HG03095 (cell line): ENCODE data around the gene ELOA.
A peak's percentile ranks its signal among the peaks of the same experiment; 100 is the strongest.

Experiments
- ATAC-seq: cut with Tn5 transposase; IDR thresholded peaks from one replicate; pipeline ENCODE4 v1.9.1; 2021; ENCODE audit warnings: moderate library complexity; ENCODE audit not compliant: unreplicated experiment

The ELOA gene, protein sequence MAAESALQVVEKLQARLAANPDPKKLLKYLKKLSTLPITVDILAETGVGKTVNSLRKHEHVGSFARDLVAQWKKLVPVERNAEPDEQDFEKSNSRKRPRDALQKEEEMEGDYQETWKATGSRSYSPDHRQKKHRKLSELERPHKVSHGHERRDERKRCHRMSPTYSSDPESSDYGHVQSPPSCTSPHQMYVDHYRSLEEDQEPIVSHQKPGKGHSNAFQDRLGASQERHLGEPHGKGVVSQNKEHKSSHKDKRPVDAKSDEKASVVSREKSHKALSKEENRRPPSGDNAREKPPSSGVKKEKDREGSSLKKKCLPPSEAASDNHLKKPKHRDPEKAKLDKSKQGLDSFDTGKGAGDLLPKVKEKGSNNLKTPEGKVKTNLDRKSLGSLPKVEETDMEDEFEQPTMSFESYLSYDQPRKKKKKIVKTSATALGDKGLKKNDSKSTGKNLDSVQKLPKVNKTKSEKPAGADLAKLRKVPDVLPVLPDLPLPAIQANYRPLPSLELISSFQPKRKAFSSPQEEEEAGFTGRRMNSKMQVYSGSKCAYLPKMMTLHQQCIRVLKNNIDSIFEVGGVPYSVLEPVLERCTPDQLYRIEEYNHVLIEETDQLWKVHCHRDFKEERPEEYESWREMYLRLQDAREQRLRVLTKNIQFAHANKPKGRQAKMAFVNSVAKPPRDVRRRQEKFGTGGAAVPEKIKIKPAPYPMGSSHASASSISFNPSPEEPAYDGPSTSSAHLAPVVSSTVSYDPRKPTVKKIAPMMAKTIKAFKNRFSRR

DNA sequence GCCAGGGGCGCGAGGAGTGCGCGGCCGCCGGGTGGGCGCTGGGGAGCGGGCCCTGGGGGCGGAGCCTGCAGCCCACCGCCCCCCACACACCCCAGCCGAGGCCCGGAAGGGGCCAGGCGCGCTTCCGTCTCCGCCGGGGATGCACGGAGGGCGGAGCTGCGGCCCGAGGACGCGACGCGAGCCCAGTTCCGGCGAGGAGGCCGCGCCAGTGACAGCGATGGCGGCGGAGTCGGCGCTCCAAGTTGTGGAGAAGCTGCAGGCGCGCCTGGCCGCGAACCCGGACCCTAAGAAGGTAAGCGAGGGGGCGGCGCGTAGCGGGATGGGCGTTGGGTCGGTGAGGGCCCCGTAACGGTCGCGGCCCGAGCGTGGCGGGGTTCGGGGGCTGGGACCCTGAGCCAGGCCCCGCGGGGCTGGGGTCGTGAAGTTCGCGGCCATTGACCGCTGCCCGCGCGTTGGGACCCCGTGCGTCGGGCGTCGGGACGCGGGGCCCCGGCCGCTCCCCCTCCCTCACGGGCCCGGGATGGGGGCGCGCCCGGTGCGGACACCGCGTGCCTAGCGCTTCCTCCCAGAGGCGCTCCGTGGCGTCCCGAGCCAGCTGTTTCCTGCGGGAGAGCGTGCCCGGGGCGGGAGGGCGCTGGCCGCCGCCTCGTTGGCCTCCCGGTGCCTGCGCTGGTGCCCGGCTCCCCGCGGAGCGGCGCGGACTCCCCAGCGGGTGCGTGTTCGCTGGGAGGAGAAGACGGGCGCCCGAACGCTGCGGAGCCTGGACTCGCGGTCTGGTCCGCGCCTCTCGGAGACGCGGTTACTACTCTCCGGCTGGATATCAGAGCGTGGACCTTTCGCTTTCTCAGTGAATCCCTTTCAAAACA lies at the start of gene ELOA:
TSS of gene ELOA (plus strand) at position 185 of the 866 bp plus-strand sequence. CDS start at position 218, 33 bp downstream.
- peak; percentile 81 for ATAC-seq

DNA sequence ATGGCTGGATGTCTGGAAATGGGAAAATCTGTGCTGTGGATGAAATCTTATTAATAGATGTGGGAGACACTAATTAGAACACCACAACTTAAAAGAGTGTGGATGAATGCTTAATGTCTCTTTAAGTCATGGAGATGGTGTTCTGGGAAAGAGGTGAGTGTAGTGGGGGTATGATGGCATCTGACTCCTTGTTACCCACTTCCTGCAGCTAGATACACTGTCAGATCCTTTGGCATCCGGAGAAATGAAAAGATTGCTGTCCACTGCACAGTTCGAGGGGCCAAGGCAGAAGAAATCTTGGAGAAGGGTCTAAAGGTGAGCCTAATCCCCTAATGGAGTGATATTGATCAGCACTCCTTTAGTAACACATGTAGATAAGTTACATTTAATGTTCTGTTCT lies 49.7 kb upstream of the ELOA start:
- no peak for ATAC-seq

DNA sequence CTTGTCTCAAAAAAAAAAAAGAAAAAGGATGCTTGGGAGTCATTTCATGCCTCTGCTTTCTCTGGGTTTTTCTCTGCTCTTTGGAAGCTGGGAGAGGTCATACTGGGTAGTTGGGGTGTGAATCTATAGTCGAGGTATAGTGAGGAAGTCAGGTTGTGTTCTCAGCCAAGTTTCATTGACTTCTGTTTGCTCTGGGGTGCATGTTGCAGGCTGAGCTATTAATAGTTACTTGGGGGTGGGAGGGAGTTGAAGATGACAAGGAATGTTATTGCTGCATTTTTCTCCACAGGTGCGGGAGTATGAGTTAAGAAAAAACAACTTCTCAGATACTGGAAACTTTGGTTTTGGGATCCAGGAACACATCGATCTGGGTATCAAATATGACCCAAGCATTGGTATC lies 48.9 kb upstream of the ELOA start:
- ATAC-seq, result no peak

DNA sequence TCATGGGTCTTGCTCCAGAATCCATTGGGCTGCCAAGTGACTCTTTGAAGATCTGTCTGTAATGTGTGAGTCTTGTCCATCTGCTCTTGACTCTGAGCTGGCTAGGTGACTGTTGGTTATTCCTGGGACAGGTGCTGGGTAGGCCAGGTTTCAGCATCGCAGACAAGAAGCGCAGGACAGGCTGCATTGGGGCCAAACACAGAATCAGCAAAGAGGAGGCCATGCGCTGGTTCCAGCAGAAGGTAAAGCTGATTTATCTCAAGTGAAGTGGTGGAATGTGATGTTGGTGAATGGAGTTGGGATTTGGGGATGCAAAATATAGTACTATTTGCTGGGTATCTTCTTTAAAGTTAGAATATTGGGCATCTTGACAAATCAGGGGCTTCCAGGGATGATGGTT lies 47.6 kb upstream of the ELOA start:
- no peak for ATAC-seq

DNA sequence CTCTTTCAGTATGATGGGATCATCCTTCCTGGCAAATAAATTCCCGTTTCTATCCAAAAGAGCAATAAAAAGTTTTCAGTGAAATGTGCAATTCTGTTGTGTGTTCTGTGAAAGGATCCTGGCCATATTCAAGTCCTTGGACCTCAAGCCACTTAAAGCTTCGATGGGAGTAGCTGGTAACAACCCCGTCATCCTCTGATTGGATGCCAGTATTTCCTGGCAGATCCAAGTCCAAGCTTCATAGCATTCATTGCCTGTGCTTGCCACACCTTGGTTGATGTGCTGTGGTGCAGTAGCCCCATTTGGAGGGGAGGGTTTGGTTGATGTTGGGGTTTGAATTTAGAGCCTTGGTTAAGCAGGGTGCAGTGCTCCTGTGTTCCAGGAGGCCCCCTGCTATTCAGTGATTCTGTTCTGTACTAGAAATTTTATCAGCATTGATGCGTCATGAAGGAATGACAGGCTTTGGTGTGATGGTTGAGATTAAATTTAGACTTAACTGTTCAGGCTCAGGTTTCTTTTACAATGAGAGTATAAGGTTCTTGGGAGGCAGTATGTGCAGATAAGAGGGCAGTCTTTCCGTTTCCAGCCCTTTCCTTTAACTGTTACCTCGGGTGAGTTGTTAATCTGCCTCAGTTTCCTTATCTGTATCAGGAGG lies 46.8 kb upstream of the ELOA start:
- no peak for ATAC-seq

DNA sequence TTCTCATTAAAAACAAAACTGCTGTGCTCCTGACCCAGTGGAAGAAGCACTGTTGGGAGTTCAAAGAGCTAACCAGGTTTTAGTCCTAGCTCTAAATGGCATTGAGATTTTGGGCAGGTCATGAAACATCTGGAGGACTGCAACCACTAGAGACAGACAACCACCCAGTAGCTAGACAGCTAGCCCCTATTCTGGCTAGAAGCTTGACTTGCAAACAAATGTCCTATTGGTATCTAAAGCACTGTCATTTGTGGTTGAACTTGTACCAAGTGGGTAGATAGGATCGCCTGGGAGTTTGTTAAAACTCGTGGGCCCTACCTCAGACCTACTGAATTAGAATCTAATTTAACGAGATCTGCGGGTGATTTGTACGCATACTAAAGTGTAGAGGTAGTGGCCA lies 44.8 kb upstream of the ELOA start:
- ATAC-seq, result no peak

DNA sequence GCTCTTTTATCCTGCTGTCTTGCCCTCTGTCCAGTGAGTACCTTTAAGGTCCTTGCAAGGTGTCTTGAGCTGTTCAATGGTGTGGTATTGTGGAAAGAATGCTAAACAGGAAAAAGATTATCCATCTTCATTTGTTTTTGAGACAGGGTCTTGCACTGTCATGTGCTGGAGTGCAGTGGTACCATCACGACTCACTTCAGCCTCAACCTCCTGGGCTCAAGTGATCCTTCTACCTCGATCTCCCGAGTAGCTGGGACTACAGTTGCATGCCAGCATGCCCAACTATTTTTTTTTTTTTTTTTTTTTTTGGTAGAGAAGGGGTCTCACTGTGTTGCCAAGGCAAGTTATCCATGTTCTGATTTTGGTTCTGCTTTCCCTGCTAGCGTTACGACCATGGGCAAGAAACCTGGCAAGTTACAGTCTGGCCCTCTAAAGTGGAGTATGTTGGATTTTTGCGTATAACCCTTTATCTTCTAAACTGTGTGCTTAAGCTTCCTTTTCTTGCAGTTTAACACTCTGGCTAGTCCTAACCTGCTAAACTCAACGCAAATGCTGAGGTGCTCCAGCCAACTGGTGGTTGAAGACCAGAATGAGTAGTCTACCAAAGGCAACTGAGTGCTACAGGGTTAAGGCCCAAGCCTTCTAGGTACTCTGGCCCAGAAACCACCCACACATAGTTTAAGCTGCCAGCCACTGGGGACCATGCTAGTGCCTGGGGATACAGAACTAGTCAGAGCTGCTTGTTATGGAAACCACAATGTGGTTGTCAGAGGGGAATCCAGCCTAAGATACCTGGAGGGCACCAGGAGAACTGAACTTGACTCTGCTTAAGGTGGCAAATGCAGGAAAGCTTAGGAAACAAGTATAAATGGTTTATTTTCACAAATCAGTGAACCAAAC lies 43.7 kb upstream of the ELOA start:
- ATAC-seq, result no peak

DNA sequence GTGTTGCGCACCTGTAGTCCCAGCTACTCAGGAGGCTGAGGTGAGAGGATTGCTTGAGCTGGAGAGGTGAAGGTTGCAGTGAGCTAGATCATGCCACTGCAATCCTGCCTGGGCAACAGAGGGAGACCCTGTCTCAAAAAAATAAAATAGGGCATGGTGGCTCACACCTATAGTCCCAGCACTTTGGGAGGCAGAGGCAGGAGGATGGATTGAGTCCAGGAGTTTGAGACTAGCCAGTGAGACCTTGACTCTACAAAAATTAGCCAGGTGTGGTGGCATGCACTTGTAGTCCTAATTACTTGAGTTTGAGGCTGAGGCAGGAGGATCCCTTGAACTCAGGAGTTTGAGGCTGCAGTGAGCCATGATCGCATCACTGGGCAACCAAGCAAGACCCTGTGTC lies 42.0 kb upstream of the ELOA start:
- no peak for ATAC-seq

DNA sequence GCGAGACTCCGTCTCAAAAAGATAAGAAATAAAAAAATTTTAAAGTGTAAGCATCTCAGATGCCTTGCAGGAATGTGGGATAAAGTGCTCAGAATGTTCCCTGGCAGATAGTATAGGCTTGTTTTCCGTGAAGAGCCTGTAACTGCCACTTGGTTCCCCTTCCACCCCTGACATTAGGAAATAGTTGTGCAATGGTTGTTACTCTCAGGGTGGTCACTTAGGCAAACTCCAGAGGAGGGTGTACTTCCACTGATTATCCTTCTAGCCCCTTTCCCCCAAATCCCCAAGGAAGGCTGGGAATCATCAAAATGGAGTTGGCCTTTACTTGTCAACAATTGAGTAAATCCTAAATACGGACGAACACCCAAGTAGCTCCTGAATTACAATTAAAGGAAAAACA lies 41.3 kb upstream of the ELOA start:
- no peak for ATAC-seq

DNA sequence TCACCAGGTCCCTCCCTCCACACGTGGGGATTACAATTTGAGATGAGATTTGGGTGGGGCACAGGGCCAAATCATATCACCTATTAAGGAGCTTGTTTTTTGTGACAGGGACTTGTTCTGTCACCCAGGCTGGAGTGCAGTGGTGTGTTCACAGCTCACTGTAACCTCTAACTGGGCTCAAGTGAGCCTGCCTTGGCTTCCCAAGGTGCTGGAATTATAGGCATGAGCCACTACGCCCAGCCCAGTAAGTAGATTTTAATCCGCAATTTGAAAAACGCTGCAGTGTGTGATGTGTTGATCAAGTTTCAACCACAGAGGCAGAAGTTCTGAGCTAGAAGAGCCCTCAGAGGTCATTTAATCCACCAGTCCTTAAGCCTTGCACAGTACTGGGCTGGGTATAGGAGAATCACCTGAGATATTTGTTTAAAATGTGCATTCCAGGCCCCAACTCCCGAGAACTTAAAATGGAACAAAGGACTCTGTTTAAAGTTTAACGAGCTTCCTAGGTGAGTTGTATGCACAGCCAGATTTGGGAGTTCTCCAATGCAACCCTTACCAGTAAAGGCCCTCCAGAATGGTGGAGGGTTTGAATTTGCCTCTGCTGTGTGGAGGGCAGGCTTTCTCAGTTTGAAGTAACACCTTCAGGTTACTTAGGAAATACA lies 38.3 kb upstream of the ELOA start:
- no peak for ATAC-seq

DNA sequence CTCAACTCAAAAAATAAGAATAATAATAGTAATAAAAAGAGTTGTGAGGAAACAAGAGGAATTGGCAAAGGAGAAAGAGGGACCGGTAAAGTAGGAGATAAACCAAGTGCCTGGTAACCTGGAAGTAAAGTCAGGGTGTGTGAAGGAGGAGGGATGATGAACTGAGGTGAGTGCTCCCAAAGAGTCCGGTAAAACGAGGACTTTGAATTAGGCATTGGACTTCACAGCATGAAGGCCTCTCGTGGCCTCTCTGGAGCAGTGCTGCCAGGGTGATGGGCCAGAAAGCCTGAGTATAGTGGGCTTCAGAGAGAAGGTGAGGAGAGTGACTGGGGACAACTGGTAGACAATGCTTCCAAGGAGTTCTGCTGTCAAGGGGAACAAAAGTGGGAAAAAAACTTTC lies 34.0 kb upstream of the ELOA start:
- no peak for ATAC-seq

DNA sequence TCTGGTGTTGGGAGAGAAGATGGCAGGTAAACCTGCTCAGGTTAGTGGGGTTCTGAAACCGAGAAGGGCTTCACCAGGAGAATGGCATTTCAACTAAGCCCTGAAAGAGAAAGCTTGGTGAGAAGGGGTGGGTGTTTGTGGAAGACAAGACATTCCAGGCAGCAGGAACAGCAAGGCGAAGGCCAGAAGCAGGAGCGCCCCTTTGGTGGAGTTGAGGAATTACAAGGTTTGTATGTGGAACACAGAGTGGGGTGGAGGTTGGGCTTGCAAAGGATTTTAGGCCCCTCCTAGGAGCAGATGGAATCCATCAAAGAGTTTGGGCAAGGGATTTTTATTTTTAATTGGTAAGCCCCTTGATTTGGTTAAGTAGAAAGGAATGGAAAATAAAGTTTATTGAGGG lies 24.8 kb upstream of the ELOA start:
- ATAC-seq, result no peak

DNA sequence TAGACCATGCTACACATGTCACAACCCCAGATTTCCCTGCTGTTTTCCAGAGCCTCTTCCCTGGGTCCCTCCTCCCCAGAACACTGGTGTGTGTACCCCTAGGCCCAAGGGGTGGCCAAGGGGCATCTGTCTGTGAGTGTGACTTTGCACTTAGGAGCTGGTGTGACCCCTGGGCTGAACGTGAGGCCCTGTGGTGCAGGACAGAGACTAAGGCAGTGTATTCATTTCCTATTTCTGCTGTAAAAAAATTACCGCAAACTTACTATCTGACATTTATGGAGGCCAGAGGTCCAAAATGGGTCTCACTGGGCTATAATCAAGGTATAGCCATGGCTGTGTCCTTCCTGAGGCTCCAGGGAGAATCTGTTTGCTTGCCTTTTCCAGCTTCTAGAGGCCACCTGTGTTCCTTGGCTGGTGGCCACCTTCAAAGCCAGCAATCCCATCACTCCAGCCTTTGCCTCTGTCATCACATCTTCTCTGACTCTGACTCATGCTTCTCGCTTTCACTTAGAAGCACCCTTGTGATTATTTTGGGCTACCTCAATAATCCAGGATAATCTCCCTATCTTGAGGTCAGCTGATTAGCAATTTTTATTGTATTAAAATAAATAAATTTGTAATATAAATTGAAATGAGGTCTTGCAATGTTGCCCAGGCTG lies 24.0 kb upstream of the ELOA start:
- no peak for ATAC-seq

DNA sequence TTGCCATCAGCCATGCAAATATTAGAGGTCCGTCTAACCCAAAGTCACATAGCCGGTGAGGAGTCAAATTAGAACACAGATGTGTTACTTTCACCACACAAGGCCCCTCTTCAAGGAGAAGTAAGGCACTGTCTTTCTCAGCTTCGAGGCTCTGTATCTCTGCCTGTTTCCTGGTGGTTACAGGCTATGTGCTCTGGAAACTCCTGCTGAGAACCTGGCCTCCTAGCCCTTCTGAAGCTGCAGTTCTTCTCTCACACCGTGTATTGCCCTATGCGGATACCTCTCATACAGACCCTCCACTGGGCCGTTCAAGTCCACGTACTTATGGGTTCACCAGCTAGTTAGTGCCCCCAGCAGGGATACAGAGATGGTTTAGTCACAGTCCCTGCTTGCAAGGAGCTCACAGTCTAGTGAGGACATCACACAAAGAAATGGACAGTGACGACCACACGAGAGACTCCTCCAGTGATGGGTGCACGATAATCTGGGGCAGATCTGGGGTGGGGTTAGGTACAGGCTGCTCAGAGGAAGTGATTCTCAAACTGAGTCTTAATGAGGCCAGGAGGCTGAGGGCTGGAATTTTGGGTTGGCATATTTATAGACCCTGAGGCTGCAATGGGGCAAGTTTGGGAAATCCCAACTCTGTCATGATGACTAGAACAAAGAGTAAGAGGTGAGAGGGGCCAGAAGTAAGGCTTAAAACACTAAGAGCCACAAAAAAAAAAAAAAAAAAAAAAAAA lies 22.8 kb upstream of the ELOA start:
- ATAC-seq, result peak; percentile 48

DNA sequence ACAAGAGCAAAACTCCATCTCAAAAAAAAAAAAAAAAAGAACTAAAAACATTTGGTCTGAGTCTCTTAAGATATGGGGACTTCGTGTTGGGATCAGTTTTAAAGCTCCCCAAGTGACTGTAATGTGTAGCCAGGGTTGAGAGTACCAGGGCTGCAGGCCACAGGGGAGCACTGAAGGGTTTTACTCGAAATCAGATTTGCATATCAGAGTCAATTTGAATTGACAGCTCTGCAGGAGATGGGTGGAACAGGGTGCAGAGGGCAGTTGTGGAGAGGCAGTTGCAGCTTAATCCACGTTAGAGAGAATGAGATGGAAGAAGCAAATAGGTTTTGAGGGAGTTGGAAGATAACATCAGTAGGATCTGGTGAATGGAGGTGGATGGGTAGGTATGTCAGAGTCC lies 20.6 kb upstream of the ELOA start:
- ATAC-seq, result no peak

DNA sequence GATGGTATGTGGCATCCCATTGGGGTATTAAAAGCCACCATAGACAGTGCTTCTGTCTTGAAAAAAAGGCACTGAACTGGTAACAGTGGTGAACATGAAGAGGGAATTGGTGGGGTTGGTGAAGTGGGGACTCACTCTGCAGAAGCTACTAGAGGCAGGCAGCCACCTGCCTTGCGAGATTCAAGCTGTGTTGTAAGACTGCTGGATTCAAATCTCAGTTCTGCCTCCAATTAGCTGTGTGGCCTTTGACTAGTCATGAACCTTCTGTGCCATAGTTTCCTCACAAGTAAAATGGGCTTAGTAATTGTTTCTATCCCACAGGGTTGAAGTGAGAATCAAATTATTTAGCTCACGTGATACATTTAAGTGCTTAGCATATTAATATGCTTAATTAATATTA lies 16.6 kb upstream of the ELOA start:
- no peak for ATAC-seq

DNA sequence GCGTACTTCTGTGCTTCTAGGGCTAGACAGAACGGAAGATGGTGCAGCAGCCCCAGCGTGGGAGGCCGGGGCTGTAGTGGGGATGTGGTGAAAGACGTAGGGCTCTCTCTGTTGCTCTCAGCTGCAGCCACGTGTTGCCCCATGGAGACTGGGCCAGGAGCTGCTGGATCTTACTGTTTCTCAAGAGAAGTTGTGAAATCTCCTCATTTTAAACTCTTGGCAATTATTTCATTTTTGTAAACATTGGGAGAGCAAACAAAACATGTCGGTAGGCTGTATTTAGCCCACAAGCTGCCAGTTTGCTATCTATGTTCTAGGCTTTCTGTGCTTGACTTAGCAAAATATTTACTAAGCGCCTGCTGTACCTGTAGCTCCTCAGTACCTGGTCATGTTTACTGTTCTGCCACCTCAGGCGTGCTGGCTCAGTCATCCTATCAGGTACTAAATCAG lies 15.9 kb upstream of the ELOA start:
- no peak for ATAC-seq
